CD14-positive monocyte (primary cell): ENCODE measurements around the gene FOLR1. TPM values are rescaled to one million over a fixed set of nuclear protein-coding genes. Genes with fewer than 3 reads are reported as not detected.

Source experiments
- DNase-seq, 3 donors: peaks; one replicate each; pipeline ENCODE4 v3.0.0-alpha.2; 2011 to 2022
- H2AFZ ChIP-seq: 2 replicates; pipeline ENCODE4 v1.6.0; 2012; ENCODE audit warnings: mild to moderate bottlenecking, low read depth, low read length, inconsistent platforms; ENCODE audit not compliant: insufficient read depth, poor library complexity, severe bottlenecking
- H3K27ac ChIP-seq, 2 donors: 1 replicate in 1 of 2; 2 replicates in 1 of 2; pipeline ENCODE4 v1.5.1; 2012 to 2013; ENCODE audit warnings: low read length in 2 of 2, control low read depth in 1 of 2, inconsistent platforms in 1 of 2, low read depth in 1 of 2, mild to moderate bottlenecking in 1 of 2
- H3K27me3 ChIP-seq, 2 donors: one replicate each; pipeline versions ENCODE4 v1.6.0 to v1.6.1; 2011 to 2013; ENCODE audit warnings: low read length in 2 of 2; ENCODE audit not compliant: control insufficient read depth in 2 of 2, insufficient read depth in 2 of 2
- H3K36me3 ChIP-seq, 2 donors: replicated peaks in 1 of 2; 1 replicate in 1 of 2; 2 replicates in 1 of 2; pipeline versions ENCODE4 v1.5.1 to v1.6.1; 2012 to 2013; ENCODE audit warnings: low read length in 2 of 2, control low read depth in 1 of 2, inconsistent platforms in 1 of 2, mild to moderate bottlenecking in 1 of 2; ENCODE audit not compliant: insufficient read depth in 2 of 2, control insufficient read depth in 1 of 2
- H3K4me1 ChIP-seq, 2 donors: 1 replicate in 1 of 2; 2 replicates in 1 of 2; pipeline versions ENCODE4 v1.5.1 to v1.6.1; 2012 to 2013; ENCODE audit warnings: low read length in 2 of 2, control low read depth in 1 of 2, inconsistent platforms in 1 of 2, mild to moderate bottlenecking in 1 of 2, moderate library complexity in 1 of 2; ENCODE audit not compliant: insufficient read depth in 2 of 2, control insufficient read depth in 1 of 2
- H3K4me2 ChIP-seq: replicated peaks from 2 replicates; pipeline ENCODE3; 2012; ENCODE audit warnings: low read length, moderate library complexity, mild to moderate bottlenecking; ENCODE audit not compliant: poor library complexity, severe bottlenecking; ENCODE audit errors: extremely low read depth
- H3K4me3 ChIP-seq, 3 experiments: fragments of 200-600 bp in 1 of 3; sonication (generic) in 1 of 3; replicated peaks in 1 of 3; 1 replicate in 2 of 3; 2 replicates in 1 of 3; pipeline ENCODE4 v1.5.1; 2011 to 2013; ENCODE audit warnings: low read length in 3 of 3, mild to moderate bottlenecking in 3 of 3, control low read depth in 2 of 3, low read depth in 2 of 3, inconsistent platforms in 1 of 3, moderate library complexity in 1 of 3
- H3K79me2 ChIP-seq: 2 replicates; pipeline ENCODE4 v1.6.0; 2012; ENCODE audit warnings: mild to moderate bottlenecking, control low read depth, inconsistent platforms, low read length, moderate library complexity; ENCODE audit not compliant: insufficient read depth
- H3K9ac ChIP-seq: 2 replicates; pipeline ENCODE4 v1.6.0; 2017; ENCODE audit warnings: low read length, mild to moderate bottlenecking; ENCODE audit not compliant: insufficient read depth, poor library complexity, severe bottlenecking
- H3K9me3 ChIP-seq, 2 donors: replicated peaks in 1 of 2; 1 replicate in 1 of 2; 2 replicates in 1 of 2; pipeline versions ENCODE4 v1.5.1 to v1.6.1; 2012 to 2013; ENCODE audit warnings: low read length in 2 of 2, control low read depth in 1 of 2; ENCODE audit not compliant: control insufficient read depth in 1 of 2, insufficient read depth in 1 of 2
- H4K20me1 ChIP-seq: 2 replicates; pipeline ENCODE4 v1.6.0; 2012; ENCODE audit warnings: mild to moderate bottlenecking, low read length, control low read depth, moderate library complexity; ENCODE audit not compliant: insufficient read depth
- H3K27ac Mint-ChIP-seq, 7 donors: one replicate each; pipeline ENCODE4 v1.8.0; 2020; ENCODE audit warnings: mild to moderate bottlenecking in 7 of 7, mixed read lengths in 7 of 7, moderate library complexity in 6 of 7, inconsistent platforms in 2 of 7
- H3K27me3 Mint-ChIP-seq, 3 donors: one replicate each; pipeline ENCODE4 v1.8.0; 2021 to 2022; ENCODE audit warnings: low read depth in 3 of 3, mild to moderate bottlenecking in 3 of 3, mixed read lengths in 3 of 3, moderate library complexity in 3 of 3, inconsistent platforms in 1 of 3
- H3K36me3 Mint-ChIP-seq, 2 donors: one replicate each; pipeline ENCODE4 v1.8.0; 2020; ENCODE audit warnings: mixed read lengths in 2 of 2, inconsistent platforms in 1 of 2, mild to moderate bottlenecking in 1 of 2
- H3K4me1 Mint-ChIP-seq: one replicate; pipeline ENCODE4 v1.8.0; 2020; ENCODE audit warnings: mild to moderate bottlenecking, mixed read lengths
- H3K4me3 Mint-ChIP-seq, 2 donors: one replicate each; pipeline ENCODE4 v1.8.0; 2020; ENCODE audit warnings: mild to moderate bottlenecking in 2 of 2, mixed read lengths in 2 of 2, moderate library complexity in 1 of 2
- H3K9me3 Mint-ChIP-seq, 7 donors: one replicate each; pipeline ENCODE4 v1.8.0; 2020 to 2022; ENCODE audit warnings: mixed read lengths in 7 of 7, mild to moderate bottlenecking in 6 of 7, moderate library complexity in 6 of 7, inconsistent platforms in 2 of 7
- WGBS: methylation state at CpG from one replicate; pipeline ENCODE4 v1.1.5; 2013; ENCODE audit warnings: missing lambda C conversion rate; ENCODE audit not compliant: insufficient coverage; 5-methylcytosine and 5-hydroxymethylcytosine counted together
- intact Hi-C, 2 donors: fragments of 100-400 bp; cut with micrococcal nuclease; formaldehyde crosslinking; loops; one replicate each; pipeline versions ENCODE4 v1.15.0 to v1.15.1; 2023
- polyA plus RNA-seq, 3 donors: library from polyadenylated mRNA; depleted of rRNA in 1 of 3; unstranded in 2 of 3; stranded (reverse) in 1 of 3; fragments of 300-500 nt in 2 of 3; fragments of >200 nt in 1 of 3; fragmentation: Illumina TruSeq in 2 of 3; gene quantifications; 1 replicate in 2 of 3; 2 replicates in 1 of 3; pipeline ENCODE4 v1.2.3, GENCODE V29; 2012 to 2021
- TF ChIP-seq, protein P1 (sequence below): fragments of 200-600 bp; IDR thresholded peaks from one replicate; pipeline ENCODE4 v1.8.0; 2022; ENCODE audit warnings: antibody characterized with exemption, mild to moderate bottlenecking

The FOLR1 gene
- polyA plus RNA-seq, 3 donors = not detected

DNA sequence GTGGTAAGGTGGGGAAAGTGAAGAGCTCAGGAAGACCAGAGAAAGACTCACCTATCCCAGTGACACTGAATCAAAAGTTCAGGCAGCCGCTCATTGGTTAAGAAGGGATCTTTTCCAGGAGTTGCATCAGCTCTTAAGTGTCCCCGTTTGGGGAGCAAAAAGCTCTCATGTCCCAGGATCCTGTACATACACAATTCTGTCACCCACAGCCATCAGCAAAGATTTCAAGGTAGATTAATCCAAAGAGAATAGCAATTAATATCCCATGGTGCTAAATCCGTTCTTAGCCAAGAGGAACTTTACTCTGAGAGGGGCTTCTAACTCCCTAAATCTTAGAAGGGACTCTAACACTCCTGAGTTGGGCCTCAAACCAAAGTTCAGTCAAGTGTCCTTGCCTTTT lies 37.1 kb upstream of the FOLR1 start:
- H3K27ac ChIP-seq = no peak overlapping the region
- no peak overlapping the region for H3K4me2 ChIP-seq
- Mint-ChIP-seq H3K27ac (no peak overlapping the region), H3K4me3 (no peak overlapping the region), H3K27me3 (peaks cover 3 to 12% (median 9%) of the 10 kb centered on the region in 3 donors), H3K4me1 (no peaks in the 10 kb centered on the region), H3K9me3 (peaks cover 0 to 2% (median 0%) of the 10 kb centered on the region in 7 donors), H3K36me3 (no peaks in the 10 kb centered on the region)
- no peaks in the 10 kb centered on the region for H3K4me1 ChIP-seq
- H4K20me1 ChIP-seq = no peaks in the 10 kb centered on the region
- no peak overlapping the region for H3K9ac ChIP-seq
- no peak overlapping the region for H3K4me3 ChIP-seq
- no peaks in the 10 kb centered on the region for H3K27me3 ChIP-seq
- no peak for DNase-seq
- H3K36me3 ChIP-seq = no peaks in the 10 kb centered on the region
- no peaks in the 10 kb centered on the region for H3K9me3 ChIP-seq
- WGBS = 80% methylated on average over 1 of the region's 3 CpGs
- no peaks in the 10 kb centered on the region for H3K79me2 ChIP-seq
- intact Hi-C loops = no loop called here
- H2AFZ ChIP-seq = no peak overlapping the region
- TF ChIP-seq, protein P1, sequence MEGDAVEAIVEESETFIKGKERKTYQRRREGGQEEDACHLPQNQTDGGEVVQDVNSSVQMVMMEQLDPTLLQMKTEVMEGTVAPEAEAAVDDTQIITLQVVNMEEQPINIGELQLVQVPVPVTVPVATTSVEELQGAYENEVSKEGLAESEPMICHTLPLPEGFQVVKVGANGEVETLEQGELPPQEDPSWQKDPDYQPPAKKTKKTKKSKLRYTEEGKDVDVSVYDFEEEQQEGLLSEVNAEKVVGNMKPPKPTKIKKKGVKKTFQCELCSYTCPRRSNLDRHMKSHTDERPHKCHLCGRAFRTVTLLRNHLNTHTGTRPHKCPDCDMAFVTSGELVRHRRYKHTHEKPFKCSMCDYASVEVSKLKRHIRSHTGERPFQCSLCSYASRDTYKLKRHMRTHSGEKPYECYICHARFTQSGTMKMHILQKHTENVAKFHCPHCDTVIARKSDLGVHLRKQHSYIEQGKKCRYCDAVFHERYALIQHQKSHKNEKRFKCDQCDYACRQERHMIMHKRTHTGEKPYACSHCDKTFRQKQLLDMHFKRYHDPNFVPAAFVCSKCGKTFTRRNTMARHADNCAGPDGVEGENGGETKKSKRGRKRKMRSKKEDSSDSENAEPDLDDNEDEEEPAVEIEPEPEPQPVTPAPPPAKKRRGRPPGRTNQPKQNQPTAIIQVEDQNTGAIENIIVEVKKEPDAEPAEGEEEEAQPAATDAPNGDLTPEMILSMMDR = no peak

DNA sequence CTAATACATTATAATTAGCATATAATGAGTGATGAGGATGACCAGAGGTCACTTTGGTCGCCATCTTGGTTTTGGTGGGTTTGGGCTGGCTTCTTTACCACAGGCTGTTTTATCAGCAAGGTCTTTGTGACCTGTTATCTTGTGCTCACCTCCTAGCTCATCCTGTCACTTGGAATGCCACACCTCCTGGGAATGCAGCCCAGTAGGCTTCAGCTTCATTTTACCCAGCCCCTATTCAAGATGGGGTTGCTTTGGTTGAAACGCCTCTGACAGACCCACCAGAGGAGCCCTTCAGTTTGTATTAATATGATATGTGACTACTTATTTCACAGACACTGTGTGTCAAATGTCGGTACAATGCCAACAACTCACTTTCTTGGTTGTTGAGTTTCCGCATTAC lies 36.2 kb upstream of the FOLR1 start:
- H3K27me3 ChIP-seq = no peaks in the 10 kb centered on the region
- no peak overlapping the region for H3K4me2 ChIP-seq
- no peaks in the 10 kb centered on the region for H3K4me1 ChIP-seq
- no CpG with 5 or more reads among the region's 4 CpGs for WGBS
- H3K36me3 ChIP-seq = no peaks in the 10 kb centered on the region
- no peak overlapping the region for H3K27ac ChIP-seq
- Mint-ChIP-seq H3K9me3 (peaks cover 0 to 2% (median 0%) of the 10 kb centered on the region in 7 donors), H3K36me3 (no peaks in the 10 kb centered on the region), H3K27ac (no peak overlapping the region), H3K27me3 (peaks cover 5 to 12% (median 9%) of the 10 kb centered on the region in 3 donors), H3K4me3 (no peak overlapping the region), H3K4me1 (no peaks in the 10 kb centered on the region)
- DNase-seq = no peak
- no peak overlapping the region for H3K4me3 ChIP-seq
- no peak overlapping the region for H3K9ac ChIP-seq
- no peaks in the 10 kb centered on the region for H4K20me1 ChIP-seq
- intact Hi-C loops = no loop called here
- TF ChIP-seq, protein P1 = no peak
- H3K79me2 ChIP-seq = no peaks in the 10 kb centered on the region
- H3K9me3 ChIP-seq = no peaks in the 10 kb centered on the region
- H2AFZ ChIP-seq = no peak overlapping the region
